ENCODE results near the gene DNPH1. TPM values are rescaled to one million over a fixed set of nuclear protein-coding genes. Genes with fewer than 3 reads are reported as not detected.

The DNPH1 gene
- total and polyA plus RNA-seq, 9 of the 15 experiments (the other 6 are each of a cell fraction or from before 2014, with no cell fraction given): 7.3 to 300 (median 68.7) TPM

- TF ChIP-seq CHCHD3 (CRISPR knock-in tag; IDR thresholded peaks at IDR 0.05) (no peak), KLF1 (tag; IDR thresholded peaks at IDR 0.05) (no peak), ZBTB9 (CRISPR knock-in tag; IDR thresholded peaks at IDR 0.05) (no peak), ZNF766 (CRISPR knock-in tag; conservative IDR thresholded peaks at IDR 0.05) (no peak), MAZ (CRISPR knock-in tag; conservative IDR thresholded peaks at IDR 0.05 in 1 of 2, IDR thresholded peaks at IDR 0.05 in 1 of 2) (peak in 1 of 2 experiments; percentile 77; a peak in 2 of 4 replicates), KDM1A (IDR thresholded peaks at IDR 0.05) (no peak), ZNF354B (CRISPR knock-in tag; IDR thresholded peaks at IDR 0.05) (no peak), ZNF24 (IDR thresholded peaks at IDR 0.05) (no peak), RBM17 (IDR thresholded peaks at IDR 0.05; ENCODE audit: borderline replicate concordance, low read depth, low read length) (no peak), MYC (IDR thresholded peaks at IDR 0.05; ENCODE audit: low read depth, low read length) (0 out of 2 replicates have a peak, but pooled peaks have one; percentile 58), MYC (CRISPR knock-in tag; IDR thresholded peaks at IDR 0.05; ENCODE audit: borderline replicate concordance, low read depth) (no peak), TSC22D4 (tag; IDR thresholded peaks at IDR 0.05) (no peak), MTA1 (IDR thresholded peaks at IDR 0.05; ENCODE audit: borderline replicate concordance) (no peak), GTF2E2 (tag; IDR thresholded peaks at IDR 0.05) (peak; percentile 40; the same call in 1 of the 2 replicates), TGIF2 (CRISPR knock-in tag; IDR thresholded peaks at IDR 0.05) (no peak), CBFA2T3 (IDR thresholded peaks at IDR 0.05) (no peak), NEUROD1 (IDR thresholded peaks at IDR 0.05; ENCODE audit: borderline replicate concordance, low read depth, low read length, partially characterized antibody) (no peak), ID3 (CRISPR knock-in tag; IDR thresholded peaks at IDR 0.05) (no peak), ID3 (tag; IDR thresholded peaks at IDR 0.05) (peak; percentile 53; the same call in 1 of the 2 replicates), FIP1L1 (IDR thresholded peaks at IDR 0.05; ENCODE audit: low read depth, low read length, poor library complexity, severe bottlenecking) (no peak), GABPB1 (CRISPR knock-in tag; IDR thresholded peaks at IDR 0.05) (no peak), ARID2 (IDR thresholded peaks at IDR 0.05) (no peak), GABPB2 (CRISPR knock-in tag; conservative IDR thresholded peaks at IDR 0.05) (no peak), ZNF384 (IDR thresholded peaks at IDR 0.05; ENCODE audit: low read depth, low read length) (no peak), VEZF1 (CRISPR knock-in tag; IDR thresholded peaks at IDR 0.05) (no peak; the same call in 1 of the 2 replicates), MAFK (IDR thresholded peaks at IDR 0.05; ENCODE audit: low read length) (0 out of 2 replicates have a peak, but pooled peaks have one; percentile 11), HCFC1 (IDR thresholded peaks at IDR 0.05; ENCODE audit: low read depth, low read length) (no peak), NCOA4 (IDR thresholded peaks at IDR 0.05; ENCODE audit: partially characterized antibody) (no peak)
Observed at GRCh38 chr6:43246301-43247113, 17.2 kb upstream of the DNPH1 start (continued).
